ENCODE measurements around the gene DPP10.

DPP10 gene

GRCh38 chr2:115733190-115733775, 1290.8 kb downstream of the DPP10 start:
- Histone ChIP-seq H3K4me3 (ENCODE audit: extremely low read depth, insufficient read depth, low read length, poor library complexity, severe bottlenecking) (no peak overlapping the region), H3K27ac (ENCODE audit: low read depth, low read length, severe bottlenecking) (no peak overlapping the region), H3K36me3 (ENCODE audit: control insufficient read depth, insufficient read depth, low read length) (no peaks in the 10 kb centered on the region), H3K4me1 (ENCODE audit: control insufficient read depth, insufficient read depth, low read length, poor library complexity, severe bottlenecking) (no peaks in the 10 kb centered on the region), H3K9me3 (ENCODE audit: control insufficient read depth, low read length) (no peaks in the 10 kb centered on the region)
- 100% methylated on average over 1 to 2 of the region's 3 CpGs for WGBS, 2 experiments (ENCODE audit: insufficient coverage in 2 of 2)

DNA sequence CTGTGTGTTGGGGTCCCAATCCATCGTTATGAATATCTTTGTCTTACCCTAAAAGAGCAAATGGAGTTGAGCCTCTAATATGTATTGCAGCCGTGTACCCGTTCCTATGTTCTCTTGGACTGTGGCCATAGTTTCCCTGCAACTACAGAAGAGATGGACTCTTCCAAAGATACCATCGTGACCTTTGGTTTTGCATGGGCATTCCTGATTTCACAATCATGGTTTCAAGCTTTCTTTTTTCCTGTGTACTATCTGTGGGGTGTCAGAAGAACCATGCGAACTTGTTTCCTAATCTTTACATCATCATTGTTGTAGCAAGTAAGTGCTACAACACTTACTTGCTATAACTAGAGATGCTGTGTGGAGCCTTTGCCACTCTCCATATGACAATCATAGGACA, 1295.7 kb downstream of the DPP10 start:
- WGBS, 2 experiments (ENCODE audit: insufficient coverage in 2 of 2): 83 to 89% methylated on average over 4 of the region's 5 CpGs
- no peak overlapping the region for H3K4me3 ChIP-seq (ENCODE audit: extremely low read depth, insufficient read depth, low read length, poor library complexity, severe bottlenecking)
- no peaks in the 10 kb centered on the region for H3K36me3 ChIP-seq (ENCODE audit: control insufficient read depth, insufficient read depth, low read length)
- no peaks in the 10 kb centered on the region for H3K4me1 ChIP-seq (ENCODE audit: control insufficient read depth, insufficient read depth, low read length, poor library complexity, severe bottlenecking)
- no peaks in the 10 kb centered on the region for H3K9me3 ChIP-seq (ENCODE audit: control insufficient read depth, low read length)
- no peak overlapping the region for H3K27ac ChIP-seq (ENCODE audit: low read depth, low read length, severe bottlenecking)

- H3K27ac ChIP-seq (ENCODE audit: low read depth, low read length, severe bottlenecking): no peak overlapping the region
- WGBS, 2 experiments (ENCODE audit: insufficient coverage in 2 of 2): 86 to 89% methylated on average over 3 to 4 of the region's 4 CpGs
- no peaks in the 10 kb centered on the region for H3K9me3 ChIP-seq (ENCODE audit: control insufficient read depth, low read length)
- no peaks in the 10 kb centered on the region for H3K4me1 ChIP-seq (ENCODE audit: control insufficient read depth, insufficient read depth, low read length, poor library complexity, severe bottlenecking)
- H3K4me3 ChIP-seq (ENCODE audit: extremely low read depth, insufficient read depth, low read length, poor library complexity, severe bottlenecking): no peak overlapping the region
- no peaks in the 10 kb centered on the region for H3K36me3 ChIP-seq (ENCODE audit: control insufficient read depth, insufficient read depth, low read length)
Observed at GRCh38 chr2:115739574-115739973, 1297.1 kb downstream of the DPP10 start.

DNA sequence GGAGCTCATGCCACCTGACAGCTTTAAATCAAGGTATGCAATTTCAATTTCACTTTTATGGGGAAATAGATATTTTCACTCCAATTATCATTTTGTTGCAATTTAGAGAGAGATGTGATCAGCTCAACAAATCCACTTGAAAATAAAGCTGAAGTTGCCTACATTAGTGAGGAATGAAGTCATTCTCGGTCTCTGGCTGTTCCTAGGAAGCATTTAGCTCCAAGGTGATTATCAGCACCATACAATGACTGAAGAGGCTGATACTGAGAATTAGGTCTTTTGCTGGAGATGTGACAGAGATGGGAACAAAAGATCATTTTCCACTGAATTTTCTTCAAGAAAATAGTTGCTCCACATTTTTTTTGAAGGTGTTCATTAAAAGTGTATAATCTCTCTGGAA, 1303.7 kb downstream of the DPP10 start:
- no CpG with 5 or more reads among the region's 1 CpG for WGBS, 2 experiments (ENCODE audit: insufficient coverage in 2 of 2)
- no peak overlapping the region for H3K4me3 ChIP-seq (ENCODE audit: extremely low read depth, insufficient read depth, low read length, poor library complexity, severe bottlenecking)
- H3K36me3 ChIP-seq (ENCODE audit: control insufficient read depth, insufficient read depth, low read length): no peaks in the 10 kb centered on the region
- no peaks in the 10 kb centered on the region for H3K9me3 ChIP-seq (ENCODE audit: control insufficient read depth, low read length)
- H3K4me1 ChIP-seq (ENCODE audit: control insufficient read depth, insufficient read depth, low read length, poor library complexity, severe bottlenecking): no peaks in the 10 kb centered on the region
- no peak overlapping the region for H3K27ac ChIP-seq (ENCODE audit: low read depth, low read length, severe bottlenecking)

DNA sequence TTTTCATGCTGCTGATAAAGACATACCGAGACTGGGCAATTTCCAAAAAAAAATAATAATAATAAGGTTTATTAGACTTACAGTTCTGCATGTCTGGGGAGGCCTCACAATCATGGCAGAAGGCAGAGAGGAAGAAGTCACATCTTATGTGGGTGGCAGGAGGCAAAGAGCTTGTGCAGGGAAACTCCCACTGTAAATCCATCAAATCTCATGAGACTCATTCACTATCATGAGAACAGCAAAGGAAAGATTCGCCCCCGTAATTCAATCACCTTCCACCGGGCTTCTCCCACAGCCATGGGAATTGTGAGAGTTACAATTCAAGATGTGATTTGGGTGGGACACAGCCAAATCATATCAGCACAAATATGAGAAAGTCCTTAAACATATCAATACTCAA, 1314.8 kb downstream of the DPP10 start:
- no peaks in the 10 kb centered on the region for H3K36me3 ChIP-seq (ENCODE audit: control insufficient read depth, insufficient read depth, low read length)
- no peak overlapping the region for H3K4me3 ChIP-seq (ENCODE audit: extremely low read depth, insufficient read depth, low read length, poor library complexity, severe bottlenecking)
- H3K27ac ChIP-seq (ENCODE audit: low read depth, low read length, severe bottlenecking): no peak overlapping the region
- no CpG with 5 or more reads among the region's 4 CpGs for WGBS, 2 experiments (ENCODE audit: insufficient coverage in 2 of 2)
- no peaks in the 10 kb centered on the region for H3K4me1 ChIP-seq (ENCODE audit: control insufficient read depth, insufficient read depth, low read length, poor library complexity, severe bottlenecking)
- no peaks in the 10 kb centered on the region for H3K9me3 ChIP-seq (ENCODE audit: control insufficient read depth, low read length)

DNA sequence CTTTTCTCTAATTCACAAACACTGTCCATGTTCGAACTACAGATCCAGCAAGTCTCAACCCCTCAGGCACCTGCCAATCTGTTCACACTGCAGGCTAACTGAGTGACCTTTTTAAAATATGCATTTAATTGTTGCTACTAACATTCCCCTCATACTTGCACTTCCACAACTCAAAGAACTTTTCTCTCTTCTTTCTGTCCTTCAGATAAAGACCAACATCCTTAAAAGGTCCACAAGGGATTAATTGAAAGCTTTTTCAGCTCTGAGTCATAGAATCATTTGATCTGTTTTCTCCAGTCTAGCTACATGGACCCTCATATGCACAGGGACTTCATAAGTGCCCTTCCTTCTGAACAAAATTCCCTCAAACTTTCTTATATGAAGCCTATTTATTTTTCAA, 1321.2 kb downstream of the DPP10 start:
- H3K36me3 ChIP-seq (ENCODE audit: control insufficient read depth, insufficient read depth, low read length): no peaks in the 10 kb centered on the region
- WGBS, 2 experiments (ENCODE audit: insufficient coverage in 2 of 2): no CpG with 5 or more reads among the region's 1 CpG
- no peaks in the 10 kb centered on the region for H3K4me1 ChIP-seq (ENCODE audit: control insufficient read depth, insufficient read depth, low read length, poor library complexity, severe bottlenecking)
- H3K27ac ChIP-seq (ENCODE audit: low read depth, low read length, severe bottlenecking): no peak overlapping the region
- H3K4me3 ChIP-seq (ENCODE audit: extremely low read depth, insufficient read depth, low read length, poor library complexity, severe bottlenecking): no peak overlapping the region
- no peaks in the 10 kb centered on the region for H3K9me3 ChIP-seq (ENCODE audit: control insufficient read depth, low read length)

DNA sequence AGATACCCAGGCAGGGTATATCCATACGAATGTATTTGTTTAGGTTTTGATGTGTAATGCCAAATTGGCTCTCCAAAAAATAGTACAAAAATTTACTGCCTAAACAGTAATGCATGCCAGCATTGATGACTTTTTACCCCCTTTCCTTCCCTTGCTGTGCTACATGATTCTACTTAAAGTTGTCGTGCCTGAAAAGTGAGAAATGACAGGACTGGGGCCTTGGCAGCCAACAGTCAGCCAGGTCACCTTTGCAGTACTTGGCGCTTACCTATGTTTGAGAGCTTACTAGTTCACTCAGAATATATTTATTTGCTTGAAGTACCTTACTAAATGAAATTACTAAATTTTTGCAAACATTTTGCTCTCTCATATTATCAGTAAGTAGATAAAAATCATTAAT, 1329.1 kb downstream of the DPP10 start:
- no peaks in the 10 kb centered on the region for H3K9me3 ChIP-seq (ENCODE audit: control insufficient read depth, low read length)
- no peaks in the 10 kb centered on the region for H3K4me1 ChIP-seq (ENCODE audit: control insufficient read depth, insufficient read depth, low read length, poor library complexity, severe bottlenecking)
- no peak overlapping the region for H3K4me3 ChIP-seq (ENCODE audit: extremely low read depth, insufficient read depth, low read length, poor library complexity, severe bottlenecking)
- H3K27ac ChIP-seq (ENCODE audit: low read depth, low read length, severe bottlenecking): no peak overlapping the region
- H3K36me3 ChIP-seq (ENCODE audit: control insufficient read depth, insufficient read depth, low read length): no peaks in the 10 kb centered on the region
- no CpG with 5 or more reads among the region's 3 CpGs for WGBS, 2 experiments (ENCODE audit: insufficient coverage in 2 of 2)

DNA sequence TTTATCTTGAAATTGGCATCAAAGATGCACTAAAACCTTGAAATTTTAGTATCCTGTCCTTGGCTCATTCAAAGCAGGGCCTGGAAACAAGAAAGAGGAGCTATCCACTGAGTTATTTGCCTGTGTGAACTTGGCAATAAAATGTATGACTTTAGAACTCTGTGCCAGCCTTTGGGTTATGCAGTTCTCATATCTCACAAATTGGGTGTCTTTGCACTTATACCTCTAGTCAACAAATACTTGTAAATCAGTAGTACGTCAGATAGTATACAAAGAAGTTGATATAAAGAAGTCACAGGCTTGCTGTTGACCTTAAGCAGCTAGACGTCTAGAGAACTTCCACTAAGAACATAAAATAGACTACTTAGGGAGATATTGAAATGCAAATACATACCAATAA, 1331.9 kb downstream of the DPP10 start:
- Histone ChIP-seq H3K27ac (ENCODE audit: low read depth, low read length, severe bottlenecking) (no peak overlapping the region), H3K36me3 (ENCODE audit: control insufficient read depth, insufficient read depth, low read length) (no peaks in the 10 kb centered on the region), H3K9me3 (ENCODE audit: control insufficient read depth, low read length) (no peaks in the 10 kb centered on the region), H3K4me3 (ENCODE audit: extremely low read depth, insufficient read depth, low read length, poor library complexity, severe bottlenecking) (no peak overlapping the region), H3K4me1 (ENCODE audit: control insufficient read depth, insufficient read depth, low read length, poor library complexity, severe bottlenecking) (no peaks in the 10 kb centered on the region)
- WGBS, 2 experiments (ENCODE audit: insufficient coverage in 2 of 2): 83% methylated on average over 1 of the region's 2 CpGs; no CpG with 5 or more reads in 1 of the 2 experiments

DNA sequence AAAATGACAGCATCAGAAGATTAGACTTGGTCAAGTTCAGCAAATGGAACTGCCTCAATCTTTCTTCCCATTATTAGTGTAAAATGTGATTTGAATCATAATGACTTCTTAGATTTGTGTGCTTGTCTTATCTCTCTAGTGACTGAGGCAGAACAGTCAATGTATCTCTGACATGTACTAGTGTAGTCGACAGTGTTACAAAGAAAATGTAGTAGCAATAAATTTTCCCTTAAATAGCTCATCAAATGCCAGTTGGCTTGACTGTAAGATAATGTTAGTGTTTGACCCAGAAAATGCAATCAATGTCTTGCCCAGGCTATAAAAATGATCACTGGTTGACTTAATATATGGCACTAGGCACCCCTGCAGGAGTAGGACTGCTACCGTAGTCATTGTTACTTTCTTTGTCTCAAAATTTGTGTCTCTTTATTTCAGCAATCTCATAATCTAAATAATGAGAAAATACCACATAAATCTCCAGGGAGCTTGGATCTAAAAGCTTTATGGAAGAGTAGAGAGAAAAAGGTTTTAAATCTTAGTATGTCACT, 1336.7 kb downstream of the DPP10 start:
- H3K4me3 ChIP-seq (ENCODE audit: extremely low read depth, insufficient read depth, low read length, poor library complexity, severe bottlenecking): no peak overlapping the region
- no peaks in the 10 kb centered on the region for H3K9me3 ChIP-seq (ENCODE audit: control insufficient read depth, low read length)
- no peak overlapping the region for H3K27ac ChIP-seq (ENCODE audit: low read depth, low read length, severe bottlenecking)
- 89% methylated on average over 1 of the region's 2 CpGs; no CpG with 5 or more reads in 1 of the 2 experiments for WGBS, 2 experiments (ENCODE audit: insufficient coverage in 2 of 2)
- H3K4me1 ChIP-seq (ENCODE audit: control insufficient read depth, insufficient read depth, low read length, poor library complexity, severe bottlenecking): no peaks in the 10 kb centered on the region
- H3K36me3 ChIP-seq (ENCODE audit: control insufficient read depth, insufficient read depth, low read length): no peaks in the 10 kb centered on the region

GRCh38 chr2:115782286-115782685, 1339.8 kb downstream of the DPP10 start:
- no peaks in the 10 kb centered on the region for H3K36me3 ChIP-seq (ENCODE audit: control insufficient read depth, insufficient read depth, low read length)
- WGBS, 2 experiments (ENCODE audit: insufficient coverage in 2 of 2): no CpG with 5 or more reads among the region's 4 CpGs

GRCh38 chr2:115796078-115796477, 1353.6 kb downstream of the DPP10 start:
- no peaks in the 10 kb centered on the region for H3K4me1 ChIP-seq (ENCODE audit: control insufficient read depth, insufficient read depth, low read length, poor library complexity, severe bottlenecking)
- H3K27ac ChIP-seq (ENCODE audit: low read depth, low read length, severe bottlenecking): no peak overlapping the region
- no peak overlapping the region for H3K4me3 ChIP-seq (ENCODE audit: extremely low read depth, insufficient read depth, low read length, poor library complexity, severe bottlenecking)
- no peaks in the 10 kb centered on the region for H3K9me3 ChIP-seq (ENCODE audit: control insufficient read depth, low read length)
- H3K36me3 ChIP-seq (ENCODE audit: control insufficient read depth, insufficient read depth, low read length): no peaks in the 10 kb centered on the region
- 71 to 78% methylated on average over 1 to 2 of the region's 3 CpGs for WGBS, 2 experiments (ENCODE audit: insufficient coverage in 2 of 2)

More at GRCh38 chr2:115782286-115782685, 1339.8 kb downstream of the DPP10 start:
- no peak overlapping the region for H3K27ac ChIP-seq (ENCODE audit: low read depth, low read length, severe bottlenecking)
- no peaks in the 10 kb centered on the region for H3K9me3 ChIP-seq (ENCODE audit: control insufficient read depth, low read length)
- no peaks in the 10 kb centered on the region for H3K4me1 ChIP-seq (ENCODE audit: control insufficient read depth, insufficient read depth, low read length, poor library complexity, severe bottlenecking)
- no peak overlapping the region for H3K4me3 ChIP-seq (ENCODE audit: extremely low read depth, insufficient read depth, low read length, poor library complexity, severe bottlenecking)
